ENCODE measurements around the gene FURIN. TPM values are rescaled to one million over a fixed set of nuclear protein-coding genes. Genes with fewer than 3 reads are reported as not detected.

The FURIN gene
- total and polyA plus RNA-seq, 9 of the 15 experiments (the other 6 are each of a cell fraction or from before 2014, with no cell fraction given), result 0.92 to 99.9 (median 34.8) TPM

DNA sequence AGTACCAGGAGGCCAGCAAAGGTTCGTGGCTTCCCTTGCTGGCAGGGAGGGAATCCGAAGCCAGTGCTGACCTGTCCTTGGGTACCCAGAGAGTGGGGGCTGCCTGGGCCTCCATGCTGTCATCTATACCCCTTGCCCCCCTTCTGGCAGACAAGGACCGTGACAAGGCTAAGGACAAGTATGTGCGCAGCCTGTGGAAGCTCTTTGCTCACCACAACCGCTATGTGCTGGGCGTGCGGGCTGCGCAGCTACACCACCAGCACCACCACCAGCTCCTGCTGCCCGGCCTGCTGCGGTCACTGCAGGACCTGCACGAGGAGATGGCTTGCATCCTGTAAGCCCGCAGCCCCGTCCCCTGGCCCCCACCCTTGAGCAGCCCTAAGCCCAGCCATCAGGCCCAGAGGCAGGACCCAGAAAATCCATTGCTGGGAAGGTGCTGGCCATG lies 18.7 kb downstream of the FURIN start:
- ChIA-PET CTCF (ENCODE audit: low intra/inter-chr PET ratio) (interaction anchor here (1.0 to 1.5 kb wide), 3 partner anchors 239 to 594 kb away, joined by 3 to 10 read pairs (median 6); no protein-coding TSS in a partner anchor), POLR2A (interaction anchor here (0.7 to 2.6 kb wide), 6 partner anchors 8 to 589 kb away, joined by 3 to 11 read pairs (median 4); no protein-coding TSS in a partner anchor)
- Histone ChIP-seq H4K20me1 (replicated peaks; ENCODE audit: control insufficient read depth, insufficient read depth, low read length) (peaks cover 3% of the 10 kb centered on the region; the same call in 1 of the 2 replicates), H3K4me3 (no peak overlapping the region), H2AFZ (ENCODE audit: low read depth, low read length) (peak overlapping the region; percentile 61; the same call in 1 of the 2 replicates), H3K27ac (ENCODE audit: extremely low read depth, low read depth, low read length) (no peak overlapping the region; the same call in 2 of the 3 replicates), H3K36me3 (ENCODE audit: control insufficient read depth, insufficient read depth, low read length) (peaks cover 15% of the 10 kb centered on the region; the same call in 1 of the 3 replicates), H3K9ac (ENCODE audit: insufficient read depth in 1 of 2, low read depth in 2 of 2, low read length in 2 of 2) (peak overlapping the region in 1 of 2 experiments; percentile 79; a peak in 2 of 4 replicates), H3K79me2 (ENCODE audit: control insufficient read depth, insufficient read depth, low read length) (no peaks in the 10 kb centered on the region), H3K4me2 (ENCODE audit: insufficient read depth, low read length) (no peak overlapping the region), H3K27me3 (ENCODE audit: control insufficient read depth in 2 of 2, insufficient read depth in 2 of 2, low read length in 2 of 2) (no peaks in the 10 kb centered on the region), H3K4me1 (replicated peaks in 1 of 2; ENCODE audit: control insufficient read depth in 2 of 2, insufficient read depth in 2 of 2, low read length in 2 of 2) (peaks cover 10 to 73% of the 10 kb centered on the region in 2 experiments; a peak in 4 of 5 replicates), H3K9me1 (ENCODE audit: control insufficient read depth, insufficient read depth, low read length) (peaks cover 2% of the 10 kb centered on the region), H3K9me3 (replicated peaks; ENCODE audit: control insufficient read depth, insufficient read depth, low read depth, low read length) (no peaks in the 10 kb centered on the region)
- no peak for DNase-seq (ENCODE audit: extremely low read depth in 1 of 4, low spot score in 3 of 4)
- ATAC-seq, result no peak
- 79% methylated on average over 11 of the region's 13 CpGs for WGBS (ENCODE audit: insufficient coverage, low coverage, missing lambda C conversion rate)
- TF ChIP-seq YY1 (IDR thresholded peaks at IDR 0.05; ENCODE audit: borderline replicate concordance in 1 of 3, control insufficient read depth in 1 of 3, extremely low read depth in 1 of 3, insufficient read depth in 3 of 3, insufficient read length in 1 of 3, insufficient replicate concordance in 2 of 3, low read depth in 1 of 3, low read length in 2 of 3) (no peak), EHMT2 (IDR thresholded peaks at IDR 0.05) (no peak), MTF1 (CRISPR knock-in tag; IDR thresholded peaks at IDR 0.05; ENCODE audit: borderline replicate concordance) (no peak), PYGO2 (tag; IDR thresholded peaks at IDR 0.05) (no peak), PHF8 (IDR thresholded peaks at IDR 0.05; ENCODE audit: borderline replicate concordance, low read length) (no peak), EP300 (IDR thresholded peaks at IDR 0.05; ENCODE audit: low read length) (no peak), ZNF165 (CRISPR knock-in tag; IDR thresholded peaks at IDR 0.05; ENCODE audit: borderline replicate concordance) (no peak), ZNF347 (CRISPR knock-in tag; IDR thresholded peaks at IDR 0.05; ENCODE audit: low read depth) (no peak), ZNF77 (CRISPR knock-in tag; IDR thresholded peaks at IDR 0.05) (no peak), NCOR1 (IDR thresholded peaks at IDR 0.05) (no peak), NBN (IDR thresholded peaks at IDR 0.05; ENCODE audit: low read depth) (no peak), ZNF23 (CRISPR knock-in tag; IDR thresholded peaks at IDR 0.05) (no peak), PRMT5 (CRISPR knock-in tag; IDR thresholded peaks at IDR 0.05) (no peak), STAT5B (CRISPR knock-in tag; IDR thresholded peaks at IDR 0.05) (no peak)
- TF ChIP-seq, protein P1, sequence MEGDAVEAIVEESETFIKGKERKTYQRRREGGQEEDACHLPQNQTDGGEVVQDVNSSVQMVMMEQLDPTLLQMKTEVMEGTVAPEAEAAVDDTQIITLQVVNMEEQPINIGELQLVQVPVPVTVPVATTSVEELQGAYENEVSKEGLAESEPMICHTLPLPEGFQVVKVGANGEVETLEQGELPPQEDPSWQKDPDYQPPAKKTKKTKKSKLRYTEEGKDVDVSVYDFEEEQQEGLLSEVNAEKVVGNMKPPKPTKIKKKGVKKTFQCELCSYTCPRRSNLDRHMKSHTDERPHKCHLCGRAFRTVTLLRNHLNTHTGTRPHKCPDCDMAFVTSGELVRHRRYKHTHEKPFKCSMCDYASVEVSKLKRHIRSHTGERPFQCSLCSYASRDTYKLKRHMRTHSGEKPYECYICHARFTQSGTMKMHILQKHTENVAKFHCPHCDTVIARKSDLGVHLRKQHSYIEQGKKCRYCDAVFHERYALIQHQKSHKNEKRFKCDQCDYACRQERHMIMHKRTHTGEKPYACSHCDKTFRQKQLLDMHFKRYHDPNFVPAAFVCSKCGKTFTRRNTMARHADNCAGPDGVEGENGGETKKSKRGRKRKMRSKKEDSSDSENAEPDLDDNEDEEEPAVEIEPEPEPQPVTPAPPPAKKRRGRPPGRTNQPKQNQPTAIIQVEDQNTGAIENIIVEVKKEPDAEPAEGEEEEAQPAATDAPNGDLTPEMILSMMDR (IDR thresholded peaks at IDR 0.05 in 2 of 3, conservative IDR thresholded peaks at IDR 0.05 in 1 of 3; ENCODE audit: insufficient read depth in 2 of 3, low read depth in 1 of 3, low read length in 3 of 3), result no peak
- TF ChIP-seq, protein P2, sequence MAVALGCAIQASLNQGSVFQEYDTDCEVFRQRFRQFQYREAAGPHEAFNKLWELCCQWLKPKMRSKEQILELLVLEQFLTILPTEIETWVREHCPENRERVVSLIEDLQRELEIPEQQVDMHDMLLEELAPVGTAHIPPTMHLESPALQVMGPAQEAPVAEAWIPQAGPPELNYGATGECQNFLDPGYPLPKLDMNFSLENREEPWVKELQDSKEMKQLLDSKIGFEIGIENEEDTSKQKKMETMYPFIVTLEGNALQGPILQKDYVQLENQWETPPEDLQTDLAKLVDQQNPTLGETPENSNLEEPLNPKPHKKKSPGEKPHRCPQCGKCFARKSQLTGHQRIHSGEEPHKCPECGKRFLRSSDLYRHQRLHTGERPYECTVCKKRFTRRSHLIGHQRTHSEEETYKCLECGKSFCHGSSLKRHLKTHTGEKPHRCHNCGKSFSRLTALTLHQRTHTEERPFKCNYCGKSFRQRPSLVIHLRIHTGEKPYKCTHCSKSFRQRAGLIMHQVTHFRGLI (CRISPR knock-in tag; IDR thresholded peaks at IDR 0.05), result no peak
- in situ Hi-C loops (cut with MboI), result loop anchor here (5.0 to 10.0 kb wide), 3 partner anchors 240 to 572 kb away; no protein-coding TSS in a partner anchor
- BruUV-seq (replicated peaks), result no TSS peak
- no peak for FAIRE-seq
- intact Hi-C loops (cut with micrococcal nuclease), result loop anchor here (5.0 to 10.0 kb wide), 4 partner anchors 70 to 562 kb away; no protein-coding TSS in a partner anchor

Measured in K562 (cell line).